ENCODE data around the gene RASSF10.
"Not testable (repeated sequence)": the region's sequence is repeated elsewhere in the genome, so short reads cannot be mapped to it uniquely, and the experiment has no call there.

The RASSF10 gene

GRCh38 chr11:13026722-13027121 is 17.6 kb downstream of the RASSF10 start:
- DNase-seq (ENCODE audit: low read depth in 2 of 2) = no peak

GRCh38 chr11:13028322-13028721 is 19.2 kb downstream of the RASSF10 start:
- no peak for DNase-seq (ENCODE audit: low read depth in 2 of 2)

- DNase-seq (ENCODE audit: low read depth in 2 of 2) = no peak
Measured at GRCh38 chr11:13029872-13030271, 20.8 kb downstream of the RASSF10 start.

GRCh38 chr11:13030857-13031256 is 21.7 kb downstream of the RASSF10 start:
- no peak for DNase-seq (ENCODE audit: low read depth in 2 of 2)

DNA sequence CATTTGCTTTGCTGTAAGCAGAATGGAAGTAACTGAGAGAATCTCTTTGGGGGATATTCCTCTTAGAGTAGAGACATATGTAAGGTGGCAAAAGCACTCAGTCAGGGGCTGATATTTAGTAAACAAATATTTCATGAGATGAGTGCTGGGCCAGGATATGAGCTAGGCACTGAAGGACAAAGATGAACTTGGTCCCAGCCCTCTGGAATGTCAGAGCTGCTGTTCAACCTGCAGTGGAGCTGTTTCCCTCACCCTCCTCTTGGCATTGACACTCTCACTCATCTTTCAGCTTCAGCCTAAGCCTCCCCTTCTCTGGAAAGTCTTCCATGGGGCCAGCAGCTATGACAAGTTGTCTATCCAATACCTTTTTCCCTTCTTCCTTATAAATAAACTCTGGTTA is 22.2 kb downstream of the RASSF10 start:
- no peak for DNase-seq (ENCODE audit: low read depth in 2 of 2)

GRCh38 chr11:13033760-13034533 is 24.8 kb downstream of the RASSF10 start:
- DNase-seq (ENCODE audit: low read depth in 2 of 2) = no peak

DNA sequence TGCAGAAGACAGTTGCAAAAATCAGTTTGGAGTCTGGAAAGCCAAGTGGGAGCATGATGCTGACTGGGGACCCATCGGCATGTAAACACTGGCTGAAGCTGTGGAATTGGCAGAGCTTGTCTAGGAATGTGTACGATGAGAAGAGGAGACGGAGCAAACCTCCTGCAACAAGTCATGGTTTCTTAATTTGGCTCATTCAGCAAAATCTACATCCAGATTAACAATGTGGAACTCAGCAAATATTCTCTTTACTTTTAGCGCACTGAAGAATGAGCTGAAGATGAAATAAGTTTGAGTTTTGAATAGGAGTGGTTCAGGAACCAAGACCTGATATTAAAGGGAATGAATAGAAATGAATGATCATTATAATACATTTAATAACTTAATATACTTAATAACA is 26.6 kb downstream of the RASSF10 start:
- DNase-seq (ENCODE audit: low read depth in 2 of 2) = no peak

DNA sequence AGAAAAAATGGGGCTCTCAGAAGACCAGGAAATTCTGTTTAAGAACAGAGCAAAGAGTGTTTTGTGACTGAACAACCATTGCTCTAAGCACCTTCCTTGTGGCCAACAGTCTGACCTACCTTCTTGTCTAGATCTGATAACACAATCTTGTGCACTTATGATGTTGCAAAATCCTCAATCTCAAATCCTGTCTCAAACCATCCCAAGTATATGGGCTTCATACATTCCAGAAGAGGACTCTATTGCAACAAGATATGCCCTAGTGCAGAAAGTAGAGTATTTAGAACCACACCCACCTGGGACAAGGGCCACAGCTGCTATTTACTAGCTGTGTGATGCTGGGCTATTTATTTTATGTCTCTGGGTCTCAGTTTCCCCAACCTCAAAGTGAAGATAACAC is 27.1 kb downstream of the RASSF10 start:
- no peak for DNase-seq (ENCODE audit: low read depth in 2 of 2)

DNA sequence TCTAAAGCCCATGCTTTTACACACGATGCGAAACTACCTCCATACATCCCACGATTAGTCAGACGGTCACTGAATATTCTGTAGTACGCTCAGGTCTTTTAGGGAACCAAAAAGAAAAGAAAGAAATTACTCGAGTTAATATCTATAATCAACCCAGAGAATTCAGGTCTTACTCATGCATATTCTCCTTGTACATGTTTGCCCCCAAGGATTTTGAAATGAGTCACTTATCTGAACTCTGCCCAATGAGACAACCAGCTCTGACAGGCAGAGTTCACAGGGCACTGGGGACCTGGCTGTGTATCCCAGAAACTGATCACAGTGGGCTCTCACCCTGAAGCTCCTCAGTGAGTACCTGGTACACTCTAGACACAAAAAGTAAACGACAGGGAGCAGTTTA is 29.2 kb downstream of the RASSF10 start:
- no peak for DNase-seq (ENCODE audit: low read depth in 2 of 2)

DNA sequence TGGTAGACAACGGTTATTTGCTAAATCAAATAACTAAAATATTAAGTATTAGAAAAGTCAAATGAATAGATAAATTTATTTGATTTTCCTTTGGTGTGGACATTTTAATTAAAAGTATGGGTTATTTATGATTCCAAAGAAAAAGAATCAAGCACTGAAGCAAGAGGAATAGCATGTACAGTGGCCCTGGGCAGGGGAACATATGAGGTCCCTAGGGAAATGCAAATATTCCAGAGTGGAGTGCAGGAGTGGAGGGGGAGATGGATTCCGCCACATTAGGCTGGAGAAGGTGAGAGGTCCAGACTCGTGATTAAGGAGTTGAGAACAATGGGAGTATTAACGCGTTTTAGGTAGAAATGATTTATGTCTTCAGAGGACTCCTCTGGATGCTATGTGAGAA is 30.0 kb downstream of the RASSF10 start:
- no peak for DNase-seq (ENCODE audit: low read depth in 2 of 2)

DNA sequence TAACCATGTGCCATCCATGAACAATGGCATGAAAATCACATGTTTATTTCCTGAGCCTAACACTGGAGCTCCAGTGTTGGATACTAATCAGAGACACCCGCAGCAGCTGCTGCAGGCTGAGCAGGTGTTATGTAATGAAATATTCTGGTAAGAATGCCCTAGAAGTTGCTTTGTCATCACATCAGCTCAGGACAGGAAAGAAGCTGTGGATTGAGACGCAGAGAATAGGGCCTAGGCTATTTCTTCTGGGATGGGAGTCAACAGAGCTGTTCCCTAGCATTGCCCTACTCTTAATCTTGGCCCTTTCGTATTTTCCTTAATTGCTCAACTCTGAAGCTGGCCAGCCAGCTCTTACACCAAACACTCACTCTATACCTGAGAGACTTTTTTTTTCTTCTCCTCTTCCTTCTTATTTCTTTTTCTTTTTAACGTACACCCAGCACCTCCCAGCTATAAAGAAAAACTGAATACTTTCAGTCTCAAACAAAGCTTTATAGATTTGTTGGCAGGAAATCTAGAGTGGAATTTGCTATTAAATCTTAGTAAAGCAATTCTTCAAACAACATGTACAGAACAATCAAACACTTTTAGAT is 31.9 kb downstream of the RASSF10 start:
- no peak for DNase-seq (ENCODE audit: low read depth in 2 of 2)

- no peak for DNase-seq (ENCODE audit: low read depth in 2 of 2)
Measured at GRCh38 chr11:13042873-13043342, 33.8 kb downstream of the RASSF10 start.

- no peak for DNase-seq (ENCODE audit: low read depth in 2 of 2)
Measured at GRCh38 chr11:13043912-13044628, 35.0 kb downstream of the RASSF10 start.

DNA sequence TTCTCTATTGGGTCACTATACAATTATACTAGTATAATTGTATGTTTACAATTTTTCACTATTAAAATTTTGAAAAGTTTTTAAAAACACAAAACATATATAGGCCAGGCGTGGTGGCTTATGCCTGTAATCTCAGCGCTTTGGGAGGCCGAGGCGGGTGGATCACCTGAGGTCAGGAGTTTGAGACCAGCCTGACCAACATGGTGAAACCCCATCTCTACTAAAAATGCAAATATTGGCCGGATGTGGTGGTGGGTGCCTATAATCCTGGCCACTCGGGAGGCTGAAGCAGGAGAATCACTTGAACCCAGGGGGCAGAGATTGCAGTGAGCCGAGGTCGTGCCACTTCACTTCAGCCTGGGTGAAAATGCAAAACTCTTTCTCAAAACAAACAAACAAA is 36.0 kb downstream of the RASSF10 start:
- DNase-seq (ENCODE audit: low read depth in 2 of 2) = not testable (repeated sequence)

DNA sequence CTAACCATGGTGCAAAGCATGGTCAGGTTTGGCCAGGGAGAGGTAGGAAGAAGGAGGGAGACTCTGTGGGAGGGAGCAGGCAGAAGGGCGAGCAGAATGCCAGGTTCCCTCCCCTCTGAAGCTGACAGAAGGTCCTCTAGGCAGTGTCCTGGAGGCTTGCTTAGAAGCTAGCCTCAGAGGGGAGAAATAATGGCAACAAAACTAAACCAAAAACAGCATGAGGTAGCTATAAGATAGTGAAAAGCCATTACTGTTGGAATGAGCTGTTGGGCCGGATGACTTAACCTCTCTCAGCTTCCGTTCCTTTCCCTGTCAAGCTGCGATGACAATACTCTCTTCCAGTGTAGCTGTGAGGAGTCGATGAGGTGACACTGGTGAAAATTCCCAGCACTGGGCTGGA is 36.6 kb downstream of the RASSF10 start:
- DNase-seq (ENCODE audit: low read depth in 2 of 2) = no peak

- no peak for DNase-seq (ENCODE audit: low read depth in 2 of 2)
Measured at GRCh38 chr11:13046637-13047570, 37.8 kb downstream of the RASSF10 start.

DNA sequence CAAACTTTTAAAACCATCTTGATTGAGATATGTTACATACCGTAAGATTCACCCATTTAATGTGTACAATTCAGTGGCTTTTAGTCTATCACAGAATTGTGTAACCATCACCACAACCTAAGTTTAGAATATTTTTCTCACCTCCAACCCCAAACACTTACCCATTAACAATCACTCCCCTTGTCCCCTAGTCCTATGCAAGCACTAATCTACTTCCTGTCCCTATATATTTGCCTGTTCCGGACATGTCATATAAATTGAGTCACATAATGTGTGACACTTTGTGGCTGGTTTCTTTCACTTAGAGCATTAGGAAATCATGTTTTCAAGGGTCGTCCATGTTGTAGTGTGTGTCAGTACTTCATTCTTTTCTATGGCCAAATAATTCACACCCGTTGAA is 38.8 kb downstream of the RASSF10 start:
- DNase-seq (ENCODE audit: low read depth in 2 of 2) = no peak

- no peak for DNase-seq (ENCODE audit: low read depth in 2 of 2)
Measured at GRCh38 chr11:13051257-13051656, 42.1 kb downstream of the RASSF10 start.

- no peak for DNase-seq (ENCODE audit: low read depth in 2 of 2)
Measured at GRCh38 chr11:13052130-13052571, 43.0 kb downstream of the RASSF10 start.

GRCh38 chr11:13053255-13053917 is 44.3 kb downstream of the RASSF10 start:
- DNase-seq (ENCODE audit: low read depth in 2 of 2) = no peak

DNA sequence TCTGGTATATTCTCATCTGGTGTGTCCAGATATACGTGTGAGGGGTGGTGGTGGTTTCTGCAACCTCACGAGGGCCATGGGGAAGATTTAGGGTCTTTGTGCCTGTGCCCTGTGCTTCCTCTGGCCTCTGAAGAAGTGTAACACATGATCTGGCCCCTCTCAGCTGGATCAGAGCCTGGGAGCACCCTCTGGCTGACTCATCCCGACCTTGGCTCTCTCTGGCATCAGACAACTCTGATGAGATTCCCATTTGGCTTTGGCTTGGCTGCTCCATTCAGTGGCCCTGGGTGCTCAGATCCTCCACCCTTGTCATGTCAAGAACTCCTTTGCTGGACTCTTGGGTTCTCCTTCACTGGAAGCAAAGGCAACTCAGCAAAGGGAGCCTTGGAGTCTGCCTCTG is 45.2 kb downstream of the RASSF10 start:
- no peak for DNase-seq (ENCODE audit: low read depth in 2 of 2)
